NCI-H146 treated with DMSO at 0.1 percent for 48 hours (cell line): Measurements from ENCODE around the gene ZNF692.
A peak's percentile ranks its signal among the peaks of the same experiment; 100 is the strongest.
"Not testable (repeated sequence)": the region's sequence is repeated elsewhere in the genome, so short reads cannot be mapped to it uniquely, and the experiment has no call there.

Source experiments
- DNase-seq: peaks from one replicate; lab custom pipeline; 2025; ENCODE audit not compliant: unreplicated experiment; lab: John Stamatoyannopoulos, UW

Gene ZNF692

GRCh38 chr1:248849637-248850036 is 9.2 kb downstream of the ZNF692 start:
- no peak for DNase-seq

- no peak for DNase-seq
Measured at GRCh38 chr1:248849152-248849551, 9.7 kb downstream of the ZNF692 start.

GRCh38 chr1:248848602-248849001 is 10.3 kb downstream of the ZNF692 start:
- DNase-seq: no peak

- DNase-seq: no peak
Measured at GRCh38 chr1:248847956-248848561, 10.8 kb downstream of the ZNF692 start.

- no peak for DNase-seq
Measured at GRCh38 chr1:248847181-248847955, 11.5 kb downstream of the ZNF692 start.

- DNase-seq: no peak
Measured at GRCh38 chr1:248844526-248844925, 14.4 kb downstream of the ZNF692 start.

- DNase-seq: no peak
Measured at GRCh38 chr1:248843687-248844086, 15.2 kb downstream of the ZNF692 start.

DNA sequence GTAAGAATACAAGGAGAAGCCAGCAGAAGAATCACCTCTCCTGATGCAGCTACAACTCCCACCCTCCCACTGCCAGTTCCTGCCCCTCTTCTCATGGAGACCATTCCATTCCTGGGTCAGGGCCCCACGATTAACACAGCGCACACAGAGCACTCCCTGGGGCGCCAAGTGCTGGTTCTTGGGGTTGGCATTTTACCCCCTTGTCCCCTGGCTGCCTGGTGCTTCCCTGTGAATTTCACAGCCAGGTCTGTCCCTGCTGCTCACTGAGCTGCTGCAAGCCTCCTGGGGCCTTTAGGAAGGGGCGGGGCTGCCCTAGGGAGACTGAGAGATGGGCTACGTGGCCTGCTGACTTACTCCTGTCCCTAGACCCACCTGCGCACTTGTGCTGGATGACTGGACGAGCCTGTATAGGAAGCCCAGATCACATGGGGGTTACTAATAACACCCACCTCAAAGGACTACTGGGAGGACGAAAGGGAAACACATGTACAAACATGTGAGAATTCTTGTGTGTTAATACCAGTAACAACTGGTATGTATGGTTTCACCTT is 16.0 kb downstream of the ZNF692 start:
- DNase-seq: no peak

DNA sequence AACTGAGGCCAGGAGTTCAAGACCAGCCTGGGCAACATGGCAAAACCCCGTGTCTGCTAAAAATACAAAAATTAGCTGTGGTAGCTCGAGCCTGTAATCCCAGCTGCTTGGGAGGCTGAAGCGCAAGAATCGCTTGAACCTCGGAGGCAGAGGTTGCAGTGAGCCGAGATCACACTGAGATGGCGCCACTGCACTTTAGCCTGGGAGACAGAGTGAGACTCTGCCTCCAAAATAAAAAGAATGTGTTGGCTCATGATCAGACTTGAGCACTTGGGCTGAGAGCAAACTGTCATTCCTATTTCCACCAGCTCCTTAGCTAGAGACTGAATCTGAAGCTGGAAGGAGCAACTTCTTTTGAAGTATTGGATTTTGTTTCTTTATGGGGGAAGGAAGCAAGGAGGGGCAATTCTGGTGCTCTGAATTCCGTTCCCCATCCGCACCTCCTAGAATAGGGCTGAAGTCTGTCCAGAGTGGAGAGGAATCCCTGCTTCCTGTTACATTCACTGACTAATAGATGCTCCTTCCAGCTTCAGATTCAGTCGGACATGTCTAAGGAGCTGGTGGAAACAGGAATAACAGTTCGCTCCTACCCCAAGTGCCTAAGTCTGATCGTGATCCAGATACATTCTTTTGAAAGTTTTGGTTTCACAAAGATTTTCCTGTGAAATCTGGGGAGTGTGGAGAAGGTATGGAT is 17.0 kb downstream of the ZNF692 start:
- DNase-seq: peak; percentile 3

DNA sequence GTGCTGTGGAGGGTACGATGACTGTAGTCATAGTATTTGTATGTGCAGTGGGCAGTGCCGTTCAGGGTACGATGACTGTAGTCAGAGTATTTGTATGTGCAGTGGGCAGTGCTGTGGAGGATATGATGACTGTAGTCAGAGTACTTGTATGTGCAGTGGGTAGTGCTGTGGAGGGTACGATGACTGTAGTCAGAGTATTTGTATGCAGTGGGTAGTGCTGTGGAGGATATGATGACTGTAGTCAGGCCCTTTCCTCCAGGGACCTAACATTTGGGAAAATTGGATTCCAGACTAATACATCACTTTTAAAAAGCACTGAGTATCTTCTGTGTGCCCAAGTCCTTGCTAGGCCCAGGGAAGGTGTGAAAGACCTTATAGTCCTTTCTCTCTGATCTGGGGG is 17.9 kb downstream of the ZNF692 start:
- DNase-seq: no peak

DNA sequence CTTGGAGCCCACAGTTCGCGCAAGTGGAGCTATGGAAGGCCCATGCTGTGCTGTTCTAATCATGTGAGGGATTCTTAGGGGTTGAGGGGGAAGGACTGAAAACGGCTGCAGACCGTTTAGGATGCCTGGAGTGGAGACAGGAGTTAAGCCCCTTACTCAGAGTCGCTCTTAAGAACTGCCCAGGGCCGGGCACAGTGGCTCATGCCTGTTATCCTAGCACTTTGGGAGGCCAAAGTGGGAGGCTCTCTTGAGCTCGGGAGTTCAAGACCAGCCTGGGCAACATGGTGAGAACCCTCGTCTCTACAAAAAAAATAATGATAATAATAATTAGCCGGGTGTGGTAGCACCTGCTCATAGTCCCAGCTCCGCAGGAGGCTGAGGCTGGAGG is 19.7 kb downstream of the ZNF692 start:
- DNase-seq: peak; percentile 58

DNA sequence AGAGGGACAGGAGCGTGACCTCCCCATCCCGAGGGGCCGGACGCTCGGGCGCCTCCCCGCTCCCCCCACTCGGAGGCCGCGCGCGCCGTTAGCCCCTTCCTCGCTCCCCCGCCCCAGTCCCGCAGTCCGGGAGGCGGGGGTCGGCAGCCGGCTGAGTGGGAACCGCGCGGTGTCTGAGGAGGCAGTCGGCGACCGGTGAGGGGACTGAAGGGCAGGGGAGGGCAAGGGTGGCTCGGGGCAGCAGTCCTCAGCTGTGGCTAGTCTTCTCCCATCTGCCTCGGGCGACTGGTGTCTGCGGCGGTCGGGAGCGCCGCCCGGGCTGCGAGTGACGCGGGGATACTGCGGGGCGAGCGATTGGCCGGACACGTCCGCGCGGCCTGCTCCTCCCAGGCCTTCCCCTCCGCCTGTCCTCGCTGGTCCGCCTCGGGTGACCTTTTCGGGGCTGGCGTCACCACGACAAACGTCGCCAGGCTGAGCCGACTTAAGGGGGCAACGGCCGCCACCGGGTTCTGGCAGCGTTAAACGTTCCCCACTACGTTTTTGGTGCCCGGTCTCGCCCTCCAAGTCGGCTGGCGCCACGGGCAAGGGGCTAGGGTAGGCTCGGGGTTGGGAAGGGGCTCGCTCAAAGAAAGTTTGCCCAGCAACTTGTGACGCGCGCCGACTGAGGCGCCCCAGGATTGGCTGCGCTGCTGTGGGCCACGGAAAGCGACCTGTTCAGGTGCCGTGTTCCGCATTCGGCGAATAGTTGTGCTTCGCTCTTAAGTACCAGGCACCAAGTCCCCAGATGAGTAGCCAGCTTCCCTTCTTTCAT is 20.3 kb downstream of the ZNF692 start:
- DNase-seq: peak; percentile 90

DNA sequence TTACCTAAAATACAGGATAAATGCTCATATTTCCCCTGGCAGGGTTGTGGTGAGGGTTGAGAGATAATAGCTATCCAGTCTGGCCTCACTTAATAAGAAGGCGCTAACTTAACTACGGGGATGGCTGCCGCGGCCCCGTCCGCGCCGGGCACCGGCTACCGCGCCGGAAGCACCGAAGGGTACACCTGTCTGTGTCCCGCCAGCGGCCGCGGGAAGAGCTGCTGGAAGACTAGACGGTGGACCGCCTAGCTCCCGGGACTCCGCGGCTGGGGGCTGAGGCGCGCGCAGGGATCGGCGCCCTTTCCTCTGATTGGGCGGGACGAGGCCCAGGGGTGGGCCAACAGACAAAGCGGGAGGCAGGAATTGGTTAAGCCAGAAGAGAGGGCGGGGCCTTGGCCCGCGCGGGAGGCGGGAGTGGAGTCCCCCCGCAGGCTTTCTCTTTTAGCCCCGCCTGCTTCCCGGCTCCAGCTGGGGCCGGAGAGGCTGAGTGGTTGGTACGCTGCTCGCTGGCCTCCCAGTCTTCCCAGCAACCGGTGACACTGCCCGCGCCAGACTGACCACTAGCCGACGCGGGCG is 21.0 kb downstream of the ZNF692 start, which contains the start of gene ZNF672:
Gene ZNF672, plus strand, starts transcription at position 444 of the 576 bp plus-strand sequence. CDS start 9,051 bp downstream, outside the sequence.
- DNase-seq: peak; percentile 99

GRCh38 chr1:248837045-248837780 is 21.7 kb downstream of the ZNF692 start:
- DNase-seq: peak; percentile 50

DNA sequence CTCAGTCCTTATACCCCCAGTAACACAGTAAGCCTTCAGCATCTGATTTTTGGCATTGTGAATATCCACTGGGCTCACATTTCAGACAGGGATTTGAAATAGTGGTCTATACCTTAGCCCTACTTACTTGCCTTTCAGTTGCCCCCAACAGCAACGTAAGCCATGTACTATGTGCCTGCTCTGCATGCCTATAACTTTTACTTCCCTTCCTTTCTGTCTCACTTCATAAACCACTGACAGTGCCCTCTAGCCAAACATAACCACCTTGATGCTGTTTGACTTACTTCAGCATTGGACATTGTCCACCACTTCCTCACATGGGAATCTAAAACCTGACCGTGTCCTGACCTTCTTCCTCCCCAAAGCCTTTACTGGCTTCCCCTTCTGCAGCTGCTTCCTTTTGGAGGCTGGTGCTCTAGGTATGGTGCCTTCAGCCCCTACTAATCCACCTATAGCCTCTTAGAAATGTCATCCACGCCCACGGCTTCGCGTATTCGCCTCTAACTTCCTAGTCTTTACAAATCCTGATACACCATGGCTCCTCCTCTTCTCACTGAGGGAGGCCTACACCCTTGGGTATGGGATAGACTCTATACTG is 24.4 kb downstream of the ZNF692 start:
- DNase-seq: no peak

DNA sequence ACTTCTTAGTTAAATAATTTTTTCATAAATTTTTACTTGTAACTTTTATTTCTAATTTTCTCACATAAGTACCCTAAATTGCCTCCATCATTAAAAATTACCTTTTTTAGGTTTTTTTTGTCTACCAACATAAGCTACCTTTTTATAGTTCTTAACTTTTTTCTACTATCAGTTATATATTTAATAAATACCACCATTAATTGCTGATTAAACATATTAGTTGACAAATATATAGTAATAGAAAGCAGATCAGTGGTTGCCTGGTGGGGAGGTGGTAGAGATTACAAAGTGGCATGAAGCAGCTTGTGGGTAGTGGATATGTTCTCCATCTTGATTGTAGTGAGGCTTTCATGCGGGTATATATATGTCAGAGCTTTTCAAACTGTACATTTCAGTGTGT is 27.0 kb downstream of the ZNF692 start:
- no peak for DNase-seq

DNA sequence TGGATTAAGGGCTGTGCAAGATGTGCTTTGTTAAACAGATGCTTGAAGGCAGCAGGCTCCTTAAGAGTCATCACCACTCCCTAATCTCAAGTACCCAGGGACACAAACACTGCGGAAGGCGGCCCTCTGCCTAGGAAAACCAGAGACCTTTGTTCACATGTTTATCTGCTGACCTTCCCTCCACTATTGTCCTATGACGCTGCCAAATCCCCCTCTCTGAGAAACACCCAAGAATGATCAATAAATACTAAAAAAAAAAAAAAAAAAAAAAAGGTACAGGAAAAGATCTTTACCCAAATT is 28.2 kb downstream of the ZNF692 start:
- not testable (repeated sequence) for DNase-seq

GRCh38 chr1:248828845-248829244 is 30.0 kb downstream of the ZNF692 start:
- no peak for DNase-seq

- peak; percentile 96 for DNase-seq
Measured at GRCh38 chr1:248825909-248826760, 32.8 kb downstream of the ZNF692 start, which contains the start of gene SH3BP5L. Gene SH3BP5L, minus strand, starts transcription at chr1:248825915. Its CDS starts 980 bp downstream, at chr1:248824935.
